H1 (cell line): ENCODE data around the gene MAPT. TPM values are rescaled to one million over a fixed set of nuclear protein-coding genes. Genes with fewer than 3 reads are reported as not detected.

Experiments
- CTCF ChIA-PET: fragments of 300-600 bp; sonication (Branson Sonifier 250); formaldehyde crosslinking; loops from one replicate; lab custom pipeline; 2021; ENCODE audit not compliant: partially characterized antibody; lab: Charles Lee
- POLR2A ChIA-PET: fragments of 300-600 bp; sonication (Branson Sonifier 250); formaldehyde crosslinking; loops from one replicate; lab custom pipeline; 2021; ENCODE audit warnings: inconsistent platforms; ENCODE audit not compliant: partially characterized antibody; lab: Charles Lee
- DNase-seq, 2 experiments: peaks; one replicate each; pipeline versions ENCODE4 v3.0.0 to v3.0.0-alpha.2; 2010 to 2022; ENCODE audit warnings: low spot score in 2 of 2, low read depth in 1 of 2, mixed read lengths in 1 of 2
- FAIRE-seq: peaks from 2 replicates; lab custom pipeline; 2011; peaks lifted over from hg19 to GRCh38; lab: Jason Lieb, UNC
- H2AFZ ChIP-seq: 2 replicates; pipeline ENCODE4 v1.8.1; 2012; ENCODE audit warnings: low read length, inconsistent platforms
- H2AK5ac ChIP-seq: 2 replicates; pipeline ENCODE4 v1.6.1; 2013; ENCODE audit warnings: low read depth, low read length
- H2BK120ac ChIP-seq: replicated peaks from 2 replicates; pipeline ENCODE3; 2013; ENCODE audit warnings: low read depth, low read length, inconsistent platforms
- H2BK12ac ChIP-seq: 2 replicates; pipeline ENCODE4 v1.6.1; 2013; ENCODE audit warnings: low read depth, low read length
- H2BK15ac ChIP-seq: 2 replicates; pipeline ENCODE4 v1.6.1; 2013; ENCODE audit warnings: low read length
- H2BK20ac ChIP-seq: 2 replicates; pipeline ENCODE4 v1.6.1; 2013; ENCODE audit warnings: low read length
- H2BK5ac ChIP-seq: 2 replicates; pipeline ENCODE4 v1.6.1; 2013; ENCODE audit warnings: low read depth, low read length
- H3K14ac ChIP-seq: 2 replicates; pipeline ENCODE4 v1.6.1; 2013; ENCODE audit warnings: inconsistent platforms; ENCODE audit not compliant: insufficient read length
- H3K18ac ChIP-seq: 2 replicates; pipeline ENCODE4 v1.6.1; 2013; ENCODE audit warnings: low read length; ENCODE audit errors: extremely low read depth
- H3K23ac ChIP-seq: 2 replicates; pipeline ENCODE4 v1.6.1; 2013; ENCODE audit warnings: inconsistent platforms; ENCODE audit not compliant: insufficient read length
- H3K23me2 ChIP-seq: 2 replicates; pipeline ENCODE4 v1.6.1; 2013; ENCODE audit warnings: low read depth, low read length
- H3K27ac ChIP-seq: 2 replicates; pipeline ENCODE4 v1.6.1; 2011; ENCODE audit warnings: low read depth, low read length, inconsistent platforms
- H3K27me3 ChIP-seq, 4 experiments: replicated peaks in 1 of 4; 1 replicate in 1 of 4; 2 replicates in 3 of 4; pipeline versions ENCODE4 v1.6.1 to v1.8.1; 2011 to 2013; ENCODE audit warnings: low read length in 3 of 4, mild to moderate bottlenecking in 3 of 4, inconsistent platforms in 2 of 4, mixed read lengths in 2 of 4, moderate library complexity in 1 of 4; ENCODE audit not compliant: control insufficient read depth in 3 of 4, insufficient read depth in 3 of 4; ENCODE audit errors: extremely low read depth in 1 of 4
- H3K36me3 ChIP-seq, 4 experiments: 2 replicates each; pipeline versions ENCODE4 v1.6.1 to v1.8.1; 2011 to 2013; ENCODE audit warnings: mild to moderate bottlenecking in 4 of 4, low read length in 3 of 4, moderate library complexity in 2 of 4, control low read depth in 1 of 4, inconsistent platforms in 1 of 4; ENCODE audit not compliant: insufficient read depth in 4 of 4, control insufficient read depth in 2 of 4
- H3K4ac ChIP-seq: replicated peaks from 2 replicates; pipeline ENCODE3; 2013; ENCODE audit warnings: low read length, low read depth, mixed read lengths, inconsistent platforms; ENCODE audit not compliant: insufficient read length
- H3K4me1 ChIP-seq, 4 experiments: replicated peaks in 1 of 4; 1 replicate in 1 of 4; 2 replicates in 3 of 4; pipeline versions ENCODE4 v1.6.1 to v1.8.1; 2011 to 2013; ENCODE audit warnings: low read length in 3 of 4, inconsistent platforms in 2 of 4, mixed read lengths in 1 of 4; ENCODE audit not compliant: insufficient read depth in 4 of 4, control insufficient read depth in 3 of 4
- H3K4me2 ChIP-seq, 2 experiments: 2 replicates each; pipeline versions ENCODE4 v1.6.1 to v1.8.1; 2011 to 2013; ENCODE audit warnings: low read depth in 2 of 2, low read length in 2 of 2, control low read depth in 1 of 2, inconsistent platforms in 1 of 2, mild to moderate bottlenecking in 1 of 2; ENCODE audit not compliant: insufficient read depth in 1 of 2
- H3K4me3 ChIP-seq, 4 experiments: fragments of 200-600, 300-600 bp in 1 of 4; sonication (generic), shearing (Covaris generic), sonication (Bioruptor Twin) in 1 of 4; 2 replicates each; pipeline versions ENCODE4 v1.5.1 to v1.8.1; 2011 to 2016; ENCODE audit warnings: low read length in 4 of 4, low read depth in 3 of 4, control low read depth in 2 of 4, inconsistent platforms in 2 of 4, mild to moderate bottlenecking in 2 of 4, mixed read lengths in 1 of 4, moderate library complexity in 1 of 4; ENCODE audit not compliant: insufficient read depth in 2 of 4; ENCODE audit errors: extremely low read depth in 1 of 4
- H3K56ac ChIP-seq: replicated peaks from 2 replicates; pipeline ENCODE3; 2013; ENCODE audit warnings: low read depth, mild to moderate bottlenecking, mixed read lengths, low read length, inconsistent platforms; ENCODE audit not compliant: insufficient read length
- H3K79me1 ChIP-seq: 2 replicates; pipeline ENCODE4 v1.6.1; 2013; ENCODE audit warnings: low read depth, low read length, control low read depth
- H3K79me2 ChIP-seq, 2 experiments: 2 replicates each; pipeline versions ENCODE4 v1.6.1 to v1.8.1; 2012 to 2013; ENCODE audit warnings: low read length in 2 of 2, mild to moderate bottlenecking in 2 of 2, inconsistent platforms in 1 of 2; ENCODE audit not compliant: insufficient read depth in 2 of 2, control insufficient read depth in 1 of 2
- H3K9ac ChIP-seq, 4 experiments: replicated peaks in 1 of 4; 1 replicate in 1 of 4; 2 replicates in 3 of 4; pipeline versions ENCODE4 v1.6.1 to v1.8.1; 2011 to 2013; ENCODE audit warnings: low read depth in 3 of 4, low read length in 3 of 4, control low read depth in 2 of 4, mild to moderate bottlenecking in 2 of 4, moderate library complexity in 2 of 4, inconsistent platforms in 1 of 4; ENCODE audit errors: extremely low read depth in 1 of 4
- H3K9me3 ChIP-seq, 2 experiments: 2 replicates each; pipeline versions ENCODE4 v1.6.1 to v1.8.1; 2012 to 2013; ENCODE audit warnings: mild to moderate bottlenecking in 2 of 2, moderate library complexity in 2 of 2, control low read depth in 1 of 2, inconsistent platforms in 1 of 2, low read depth in 1 of 2, low read length in 1 of 2, mixed read lengths in 1 of 2; ENCODE audit not compliant: insufficient read depth in 2 of 2
- H4K20me1 ChIP-seq, 2 experiments: replicated peaks in 1 of 2; 2 replicates each; pipeline versions ENCODE3 to v1.8.1; 2011 to 2013; ENCODE audit warnings: inconsistent platforms in 2 of 2, low read length in 2 of 2, mild to moderate bottlenecking in 1 of 2; ENCODE audit not compliant: insufficient read depth in 2 of 2, control insufficient read depth in 1 of 2
- H4K5ac ChIP-seq: 2 replicates; pipeline ENCODE4 v1.6.1; 2013; ENCODE audit warnings: low read length, low read depth, mixed read lengths, inconsistent platforms; ENCODE audit not compliant: insufficient read length
- H4K8ac ChIP-seq: 2 replicates; pipeline ENCODE4 v1.8.0; 2013; ENCODE audit warnings: mild to moderate bottlenecking, moderate library complexity, low read length, inconsistent platforms; ENCODE audit not compliant: insufficient read depth; ENCODE audit errors: extremely low read depth
- H4K91ac ChIP-seq: replicated peaks from 2 replicates; pipeline ENCODE3; 2013; ENCODE audit warnings: low read length, mixed read lengths, inconsistent platforms; ENCODE audit not compliant: insufficient read length
- BACH1 ChIP-seq: IDR thresholded peaks from 2 replicates; pipeline ENCODE4 v1.6.1; 2012; ENCODE audit warnings: low read length, improper control_type of control experiment
- JUN ChIP-seq: IDR thresholded peaks from 2 replicates; pipeline ENCODE4 v1.6.1; 2011; ENCODE audit warnings: low read depth, mild to moderate bottlenecking, improper control_type of control experiment, low read length
- MAFK ChIP-seq: IDR thresholded peaks from 2 replicates; pipeline ENCODE4 v1.6.1; 2012; ENCODE audit warnings: low read depth, mild to moderate bottlenecking, improper control_type of control experiment, low read length
- POLR2A ChIP-seq, 2 experiments: IDR thresholded peaks; 1 replicate in 1 of 2; 2 replicates in 1 of 2; pipeline ENCODE4 v1.6.1; 2011; ENCODE audit warnings: low read depth in 2 of 2, low read length in 2 of 2, mild to moderate bottlenecking in 2 of 2; ENCODE audit errors: control extremely low read depth in 1 of 2
- POLR2AphosphoS5 ChIP-seq: IDR thresholded peaks from 2 replicates; pipeline ENCODE4 v1.6.1; 2011; ENCODE audit warnings: low read depth, low read length
- RAD21 ChIP-seq, 2 experiments: IDR thresholded peaks in 1 of 2; conservative IDR thresholded peaks in 1 of 2; 2 replicates each; pipeline ENCODE4 v1.6.1; 2011; ENCODE audit warnings: low read depth in 2 of 2, low read length in 2 of 2, improper control_type of control experiment in 1 of 2, inconsistent platforms in 1 of 2, mild to moderate bottlenecking in 1 of 2, moderate library complexity in 1 of 2
- SIX5 ChIP-seq: IDR thresholded peaks from 2 replicates; pipeline ENCODE4 v1.6.1; 2011; ENCODE audit warnings: mild to moderate bottlenecking, low read depth, low read length
- SP2 ChIP-seq: IDR thresholded peaks from 2 replicates; pipeline ENCODE4 v1.6.1; 2012; ENCODE audit warnings: mild to moderate bottlenecking, low read length, inconsistent platforms
- SRF ChIP-seq: IDR thresholded peaks from 2 replicates; pipeline ENCODE4 v1.6.1; 2011; ENCODE audit warnings: mild to moderate bottlenecking, low read depth, low read length, moderate library complexity
- SUZ12 ChIP-seq: fragments of 200-600 bp; sonication (generic); IDR thresholded peaks from 2 replicates; pipeline ENCODE4 v1.6.1; 2012; ENCODE audit warnings: mild to moderate bottlenecking, inconsistent platforms, low read length, moderate library complexity, mixed read lengths
- TEAD4 ChIP-seq: IDR thresholded peaks from 2 replicates; pipeline ENCODE4 v1.6.1; 2012; ENCODE audit warnings: low read depth, low read length, inconsistent platforms, mixed read lengths
- WGBS, 2 experiments: shearing (Covaris generic) in 1 of 2; methylation state at CpG; one replicate each; pipeline versions ENCODE4 v1.1.6 to v1.1.7; 2013 to 2015; ENCODE audit warnings: low lambda C conversion rate in 2 of 2, mixed read lengths in 2 of 2, inconsistent platforms in 1 of 2, low coverage in 1 of 2, missing lambda C conversion rate in 1 of 2; ENCODE audit not compliant: insufficient replicate concordance in 2 of 2, insufficient coverage in 1 of 2, insufficient read length in 1 of 2; ENCODE audit errors: extremely low coverage in 1 of 2, missing lambda C conversion rate in 1 of 2; 5-methylcytosine and 5-hydroxymethylcytosine counted together
- polyA plus RNA-seq, 7 experiments: library from polyadenylated mRNA; depleted of rRNA in 3 of 7; stranded (reverse) in 5 of 7; unstranded in 2 of 7; fragments of >200 nt in 5 of 7; fragments of 200-250 nt in 2 of 7; gene quantifications; 1 replicate in 5 of 7; 2 replicates in 1 of 7; 4 replicates in 1 of 7; pipeline versions ENCODE4 v1.2.1 to v1.2.3, GENCODE V29; 2011 to 2013; ENCODE audit warnings: missing spikeins in 2 of 7, mixed read lengths in 2 of 7
- total RNA-seq: library from RNA; stranded (reverse); fragmentation: NEBNext Ultra II Directional; extraction: Animal tissue kit (Norgen Biotek cat#: 25700); gene quantifications from 2 replicates; pipeline ENCODE4 v1.2.1, GENCODE V29; 2021
- TF ChIP-seq, protein P1 (sequence below): IDR thresholded peaks from 2 replicates; pipeline ENCODE4 v1.6.1; 2011; ENCODE audit warnings: low read depth, mild to moderate bottlenecking, low read length; ENCODE audit not compliant: insufficient read depth

The MAPT gene
- total and polyA plus RNA-seq, 2 of the 8 experiments (the other 6 are each of a cell fraction or from before 2014, with no cell fraction given), result 0.54 to 1.7 TPM

DNA sequence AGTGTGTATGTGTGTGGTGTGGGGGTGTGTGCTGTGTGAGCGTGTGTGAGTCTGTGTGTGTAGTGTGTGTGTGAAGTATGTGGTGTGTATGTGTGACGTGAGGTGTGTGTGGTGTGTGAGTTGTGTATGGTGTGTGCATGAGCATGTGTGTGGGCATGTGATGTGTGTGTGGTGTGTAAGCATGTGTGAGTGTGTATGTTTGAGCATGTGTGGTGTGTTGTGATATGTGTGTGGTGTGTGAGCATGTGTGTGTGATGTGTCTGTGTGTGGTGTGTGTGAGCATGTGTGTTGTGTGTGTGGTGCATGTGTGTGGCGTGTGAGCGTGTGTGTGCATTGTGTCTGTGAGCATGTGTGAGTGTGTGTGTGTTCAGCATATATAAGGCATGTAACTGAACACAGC, 20.9 kb downstream of the MAPT start:
- Histone ChIP-seq H2AFZ (no peak overlapping the region), H4K91ac (peak overlapping the region; percentile 93), H3K4me1 (no peaks in the 10 kb centered on the region), H3K23me2 (peaks cover 4% of the 10 kb centered on the region; the same call in 1 of the 2 replicates), H3K56ac (peak overlapping the region; percentile 82), H2BK120ac (no peak overlapping the region), H2AK5ac (peak overlapping the region; percentile 95; the same call in 1 of the 2 replicates), H3K36me3 (no peaks in the 10 kb centered on the region), H3K27ac (no peak overlapping the region), H3K9me3 (peaks cover 3% of the 10 kb centered on the region in 2 experiments; a peak in 2 of 4 replicates), H2BK5ac (peak overlapping the region; percentile 9; the same call in 1 of the 2 replicates), H3K4ac (peak overlapping the region; percentile 60), H4K5ac (peak overlapping the region; percentile 15), H3K4me2 (no peak overlapping the region), H3K27me3 (no peaks in the 10 kb centered on the region), H2BK12ac (peak overlapping the region; percentile 10; the same call in 1 of the 2 replicates), H3K9ac (peak overlapping the region in 1 of 4 experiments; percentile 2; a peak in 1 of 7 replicates), H4K8ac (no peak overlapping the region), H3K4me3 (no peak overlapping the region), H3K79me1 (no peaks in the 10 kb centered on the region), H4K20me1 (peaks cover 0 to 4% of the 10 kb centered on the region in 2 experiments), H3K14ac (no peak overlapping the region), H2BK15ac (peak overlapping the region; percentile 16), H3K79me2 (no peaks in the 10 kb centered on the region), H3K18ac (no peak overlapping the region), H3K23ac (peak overlapping the region; percentile 28)
- ChIA-PET POLR2A (no interaction called here), CTCF (interaction anchor here (0.8 to 1.8 kb wide), 3 partner anchors 56 to 269 kb away, joined by 3 to 6 read pairs (median 3); no protein-coding TSS in a partner anchor)
- DNase-seq, result no peak
- FAIRE-seq, result peak; percentile 60
- 56% methylated on average over 4 of the region's 4 CpGs; no CpG with 5 or more reads in 1 of the 2 experiments for WGBS, 2 experiments
- no peak for TF ChIP-seq RAD21 (IDR thresholded peaks at IDR 0.05 in 1 of 2, conservative IDR thresholded peaks at IDR 0.05 in 1 of 2; ENCODE audit: low read depth in 2 of 2, low read length in 2 of 2)
- TF ChIP-seq POLR2AphosphoS5, result no peak
- TF ChIP-seq BACH1, result no peak
- no peak for TF ChIP-seq SRF
- no peak for TF ChIP-seq TEAD4
- no peak for TF ChIP-seq POLR2A (IDR thresholded peaks at IDR 0.05; ENCODE audit: control extremely low read depth in 1 of 2, low read depth in 2 of 2, low read length in 2 of 2)
- no peak for TF ChIP-seq MAFK
- TF ChIP-seq JUN, result no peak
- TF ChIP-seq, protein P1, sequence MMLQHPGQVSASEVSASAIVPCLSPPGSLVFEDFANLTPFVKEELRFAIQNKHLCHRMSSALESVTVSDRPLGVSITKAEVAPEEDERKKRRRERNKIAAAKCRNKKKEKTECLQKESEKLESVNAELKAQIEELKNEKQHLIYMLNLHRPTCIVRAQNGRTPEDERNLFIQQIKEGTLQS, result no peak
- no peak for TF ChIP-seq SIX5
- no peak for TF ChIP-seq SP2
- no peak for TF ChIP-seq SUZ12
- TF ChIP-seq, all 59 proteins: peak for 0
- H2BK20ac ChIP-seq, result no peak overlapping the region
